Measurements from ENCODE around the gene IL15RA. TPM values are rescaled to one million over a fixed set of nuclear protein-coding genes. Genes with fewer than 3 reads are reported as not detected.

IL15RA gene
- total and polyA plus RNA-seq, 2 of the 8 experiments (the other 6 are each of a cell fraction or from before 2014, with no cell fraction given): 1.3 to 1.4 TPM

DNA sequence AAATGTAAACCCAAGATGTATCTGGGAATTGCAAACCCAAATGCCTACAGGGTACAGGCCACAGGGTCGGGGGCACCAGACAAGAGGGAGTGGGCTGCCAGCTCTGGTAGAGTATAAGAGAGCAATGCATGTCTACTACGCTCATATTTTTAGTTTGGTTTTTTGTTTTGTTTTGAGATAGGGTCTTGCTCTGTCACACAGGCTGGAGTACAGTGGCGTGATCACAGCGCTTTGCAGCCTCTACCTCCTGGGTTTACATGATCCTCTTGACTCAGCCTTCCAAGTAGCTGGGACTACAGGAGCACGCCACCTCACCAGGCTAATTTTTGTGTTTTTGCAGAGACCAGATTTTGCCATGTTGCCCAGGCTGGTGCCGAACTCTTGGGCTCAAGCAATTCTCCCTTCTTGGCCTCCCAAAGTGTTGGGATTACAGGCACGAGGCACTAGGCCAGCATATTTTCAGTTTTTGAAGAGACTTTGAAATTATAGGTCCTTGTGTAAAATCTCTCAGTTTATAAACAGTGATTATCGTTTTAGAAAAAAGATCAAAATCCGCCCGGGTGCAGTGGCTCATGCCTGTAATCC, 11.1 kb upstream of the IL15RA start (continued):
- TF ChIP-seq CTBP2 (IDR thresholded peaks at IDR 0.05; ENCODE audit: borderline replicate concordance, insufficient read depth, insufficient read length, low read length): no peak
- no peak for TF ChIP-seq FOSL1 (IDR thresholded peaks at IDR 0.05; ENCODE audit: insufficient read depth, low read depth, low read length)
- TF ChIP-seq, protein P1, sequence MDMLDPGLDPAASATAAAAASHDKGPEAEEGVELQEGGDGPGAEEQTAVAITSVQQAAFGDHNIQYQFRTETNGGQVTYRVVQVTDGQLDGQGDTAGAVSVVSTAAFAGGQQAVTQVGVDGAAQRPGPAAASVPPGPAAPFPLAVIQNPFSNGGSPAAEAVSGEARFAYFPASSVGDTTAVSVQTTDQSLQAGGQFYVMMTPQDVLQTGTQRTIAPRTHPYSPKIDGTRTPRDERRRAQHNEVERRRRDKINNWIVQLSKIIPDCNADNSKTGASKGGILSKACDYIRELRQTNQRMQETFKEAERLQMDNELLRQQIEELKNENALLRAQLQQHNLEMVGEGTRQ (IDR thresholded peaks at IDR 0.05; ENCODE audit: low read length): no peak
- no peak for TF ChIP-seq JUND (IDR thresholded peaks at IDR 0.05; ENCODE audit: low read length)
- no peak for TF ChIP-seq SRF (IDR thresholded peaks at IDR 0.05; ENCODE audit: low read depth, low read length)
- no peak for TF ChIP-seq RAD21 (IDR thresholded peaks at IDR 0.05 in 1 of 2, conservative IDR thresholded peaks at IDR 0.05 in 1 of 2; ENCODE audit: low read depth in 2 of 2, low read length in 2 of 2)
- no peak for TF ChIP-seq POLR2A (IDR thresholded peaks at IDR 0.05; ENCODE audit: control extremely low read depth in 1 of 2, low read depth in 2 of 2, low read length in 2 of 2)
- TF ChIP-seq SUZ12 (IDR thresholded peaks at IDR 0.05; ENCODE audit: low read length): no peak
- no peak for TF ChIP-seq KDM1A (IDR thresholded peaks at IDR 0.05; ENCODE audit: borderline replicate concordance, low read length)
